H7 (cell line): ENCODE data around the gene PIGN. TPM values are rescaled to one million over a fixed set of nuclear protein-coding genes. Genes with fewer than 3 reads are reported as not detected.

ENCODE experiments used
- DNase-seq: peaks from one replicate; pipeline ENCODE4 v3.0.0; 2012
- H3K27me3 ChIP-seq: 2 replicates; pipeline ENCODE4 v1.6.0; 2011; ENCODE audit warnings: mild to moderate bottlenecking, low read length; ENCODE audit not compliant: control insufficient read depth, insufficient read depth
- H3K36me3 ChIP-seq: replicated peaks from 2 replicates; pipeline ENCODE4 v1.5.1; 2011; ENCODE audit warnings: low read length; ENCODE audit not compliant: control insufficient read depth, insufficient read depth
- H3K4me3 ChIP-seq: 2 replicates; pipeline ENCODE4 v1.5.1; 2011; ENCODE audit warnings: low read depth, mild to moderate bottlenecking, control low read depth, low read length, moderate library complexity; ENCODE audit not compliant: insufficient read depth
- total RNA-seq: library from RNA; depleted of rRNA; stranded (reverse); fragments of >200 nt; shearing (Covaris generic); gene quantifications from 2 replicates; pipeline ENCODE4 v1.2.3, GENCODE V29; 2014

PIGN gene
- total RNA-seq, 1 experiment from 2014 or later: 16.2 TPM

DNA sequence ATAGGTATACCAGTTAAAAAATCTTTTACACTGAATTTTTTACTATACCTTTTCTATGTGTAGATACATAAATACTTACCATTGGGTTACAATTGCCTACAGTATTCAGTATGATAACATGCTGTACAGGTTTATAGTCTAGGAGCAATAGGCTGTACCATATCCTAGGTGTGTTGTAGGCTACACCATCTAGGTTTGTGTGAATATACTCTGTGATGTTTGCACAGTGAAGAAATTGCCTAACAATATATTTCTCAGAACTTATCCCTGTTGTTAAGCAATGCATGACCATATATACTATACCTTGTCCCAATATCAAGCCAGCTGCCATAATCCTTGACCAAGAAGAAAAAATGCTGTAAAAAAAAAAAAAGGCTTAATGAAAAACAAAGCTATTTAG is 114.5 kb downstream of the PIGN start:
- Histone ChIP-seq H3K4me3 (no peak overlapping the region), H3K36me3 (no peaks in the 10 kb centered on the region), H3K27me3 (no peaks in the 10 kb centered on the region)
- no peak for DNase-seq

DNA sequence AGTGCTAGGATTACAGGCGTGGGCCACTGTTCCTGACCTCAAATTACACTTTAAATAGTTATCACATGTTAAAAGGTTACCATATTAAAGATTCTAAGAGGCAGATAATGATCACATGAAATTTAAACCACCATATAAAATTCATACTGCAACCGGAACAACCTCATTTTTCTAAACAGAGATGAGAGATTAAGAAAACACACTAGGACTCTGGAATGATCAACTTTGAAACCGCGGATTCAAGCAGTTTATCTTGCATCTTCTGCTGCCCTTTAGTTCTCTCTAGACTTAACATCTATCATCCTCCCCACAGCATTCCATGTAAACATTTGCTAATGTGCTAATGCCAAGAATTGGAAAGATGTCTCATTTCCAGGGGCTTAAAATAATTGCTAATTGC is 115.8 kb downstream of the PIGN start:
- no peaks in the 10 kb centered on the region for H3K27me3 ChIP-seq
- no peak for DNase-seq
- H3K4me3 ChIP-seq: no peak overlapping the region
- H3K36me3 ChIP-seq: no peaks in the 10 kb centered on the region

DNA sequence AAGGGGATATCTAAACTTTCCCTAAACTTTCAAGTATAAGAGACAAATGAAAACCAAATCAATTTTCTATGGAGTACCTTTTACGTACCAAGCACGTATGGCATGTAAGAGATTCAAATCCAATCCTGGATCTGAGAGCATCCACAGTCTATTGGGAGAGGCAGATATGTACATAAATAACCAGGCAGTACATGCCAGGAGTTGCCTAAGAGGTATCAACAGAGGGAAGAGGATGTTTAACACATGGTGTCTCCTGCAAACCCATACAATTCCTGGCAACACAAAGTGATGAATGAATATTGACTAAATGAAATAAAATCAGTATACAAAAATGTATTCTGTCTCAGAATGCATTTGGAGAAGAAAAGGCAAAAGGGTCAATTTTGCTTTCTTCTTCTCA is 116.6 kb downstream of the PIGN start:
- no peak for DNase-seq
- Histone ChIP-seq H3K36me3 (no peaks in the 10 kb centered on the region), H3K4me3 (no peak overlapping the region), H3K27me3 (no peaks in the 10 kb centered on the region)

DNA sequence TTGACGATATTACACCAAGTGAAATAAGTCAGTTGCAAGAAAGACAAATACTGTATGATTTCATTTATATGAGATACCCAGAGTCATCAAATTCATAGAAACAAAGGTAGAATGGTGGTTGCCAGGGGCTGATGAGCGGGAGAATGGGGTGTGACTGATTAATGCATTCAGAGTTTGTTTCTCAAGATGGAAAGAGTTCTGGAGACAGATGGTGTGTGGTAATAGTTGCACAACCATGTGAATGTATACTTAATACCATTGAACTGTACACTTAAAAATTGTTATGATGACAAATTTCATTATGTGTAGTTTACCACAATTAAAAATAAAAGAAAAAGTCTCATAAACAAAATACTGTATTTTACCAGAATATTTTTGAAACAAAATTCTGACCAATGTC is 117.3 kb downstream of the PIGN start:
- Histone ChIP-seq H3K4me3 (no peak overlapping the region), H3K36me3 (no peaks in the 10 kb centered on the region), H3K27me3 (no peaks in the 10 kb centered on the region)
- no peak for DNase-seq

DNA sequence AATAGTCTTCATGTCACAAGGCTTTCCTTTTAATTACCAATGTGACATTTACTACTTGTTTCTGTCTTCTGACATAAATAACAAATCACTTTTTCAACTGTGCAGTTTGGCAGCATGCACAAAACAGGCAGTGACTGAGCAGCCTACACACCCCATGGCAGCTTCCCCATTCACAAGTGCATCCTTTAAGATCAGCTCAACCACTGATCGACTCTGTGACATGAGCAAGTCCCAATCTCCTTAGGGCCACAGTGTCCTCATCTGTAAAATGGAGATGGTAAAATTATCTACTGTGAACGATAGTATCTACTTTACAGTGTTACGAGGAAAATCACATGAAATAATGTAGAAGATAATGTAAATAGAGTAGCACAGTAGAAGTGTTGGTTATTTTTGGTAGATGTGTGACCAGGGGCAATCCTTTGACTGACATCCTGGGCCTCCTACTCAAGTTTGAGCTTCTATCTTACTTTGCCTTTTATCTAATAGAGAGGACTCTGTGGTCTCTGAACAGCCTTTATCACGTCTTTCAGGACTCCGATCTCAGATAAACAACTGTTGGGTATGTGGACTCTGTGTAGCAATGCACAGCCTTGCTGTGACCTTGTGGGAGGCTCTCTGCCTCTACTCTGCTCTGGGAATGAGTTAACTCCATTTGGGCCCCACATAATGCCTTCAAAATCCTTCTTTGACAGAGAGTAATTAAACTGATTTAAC is 120.6 kb downstream of the PIGN start:
- Histone ChIP-seq H3K4me3 (no peak overlapping the region), H3K36me3 (no peaks in the 10 kb centered on the region), H3K27me3 (no peaks in the 10 kb centered on the region)
- DNase-seq: no peak

DNA sequence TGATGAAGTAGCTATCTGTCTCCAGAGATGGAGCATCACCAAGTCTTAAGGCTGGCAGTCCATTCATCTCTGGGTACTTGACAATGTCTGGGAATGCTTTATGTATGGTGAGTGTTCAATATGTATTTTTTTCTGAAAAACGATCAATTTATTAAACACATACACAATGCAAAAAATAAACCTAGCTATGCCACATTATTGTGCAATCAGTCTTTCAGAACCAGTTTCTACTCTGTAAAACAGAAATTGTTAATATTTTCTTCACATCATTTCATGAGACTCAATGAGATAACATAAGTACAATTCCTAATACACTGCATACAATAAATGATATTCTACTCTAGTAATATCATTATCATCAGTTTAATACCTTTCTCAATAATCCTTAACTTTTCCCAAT is 122.5 kb downstream of the PIGN start:
- Histone ChIP-seq H3K27me3 (no peaks in the 10 kb centered on the region), H3K36me3 (no peaks in the 10 kb centered on the region), H3K4me3 (no peak overlapping the region)
- no peak for DNase-seq

DNA sequence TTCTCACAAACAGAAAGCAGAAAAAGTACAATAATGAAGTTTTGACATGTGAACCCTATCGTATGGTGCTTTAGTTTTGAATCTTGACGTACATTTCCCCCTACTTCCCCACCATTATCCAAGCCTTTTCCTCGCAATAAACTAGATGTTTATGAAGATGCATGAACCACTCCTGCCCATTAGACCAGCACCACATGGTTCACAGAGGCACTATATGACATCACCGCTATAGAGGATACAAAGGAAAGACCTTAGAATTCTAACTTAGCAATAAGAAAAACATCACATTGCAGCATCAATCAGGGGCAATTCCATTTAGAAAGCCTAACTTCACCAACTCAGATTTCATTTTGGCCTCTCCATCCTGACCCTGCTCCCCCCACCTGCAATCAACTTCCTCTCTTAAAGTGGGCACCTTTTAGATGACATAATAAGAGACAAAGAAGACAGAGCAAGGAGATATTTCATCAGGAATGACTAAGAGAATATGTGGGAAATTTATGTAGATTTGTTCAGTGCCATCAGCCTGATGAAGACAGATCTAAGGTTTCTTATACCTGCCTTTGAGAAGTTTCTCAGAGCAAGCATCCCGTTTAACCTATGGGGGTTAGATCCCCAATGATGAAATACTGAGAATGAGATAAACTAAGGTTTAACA is 124.9 kb downstream of the PIGN start:
- Histone ChIP-seq H3K4me3 (no peak overlapping the region), H3K36me3 (no peaks in the 10 kb centered on the region), H3K27me3 (no peaks in the 10 kb centered on the region)
- DNase-seq: no peak

DNA sequence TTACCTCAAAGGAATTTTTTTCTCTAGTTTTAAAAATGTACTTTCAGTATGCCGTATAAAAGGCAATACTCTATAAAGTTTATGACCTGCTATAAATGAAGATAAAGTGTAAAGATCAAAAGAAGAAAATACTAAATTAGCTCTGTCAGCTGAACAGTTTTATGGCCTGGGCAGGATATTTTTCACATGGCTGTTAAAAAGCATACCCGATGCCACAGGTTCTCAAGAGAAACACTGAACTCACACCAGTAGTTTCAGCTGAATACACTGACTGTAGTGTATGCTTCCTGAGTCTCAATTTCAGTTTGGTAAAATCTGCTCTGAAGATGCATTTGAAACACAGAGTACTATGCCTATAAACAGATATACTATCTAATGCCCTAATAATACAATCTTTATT is 126.0 kb downstream of the PIGN start:
- Histone ChIP-seq H3K36me3 (no peaks in the 10 kb centered on the region), H3K27me3 (no peaks in the 10 kb centered on the region), H3K4me3 (no peak overlapping the region)
- no peak for DNase-seq

DNA sequence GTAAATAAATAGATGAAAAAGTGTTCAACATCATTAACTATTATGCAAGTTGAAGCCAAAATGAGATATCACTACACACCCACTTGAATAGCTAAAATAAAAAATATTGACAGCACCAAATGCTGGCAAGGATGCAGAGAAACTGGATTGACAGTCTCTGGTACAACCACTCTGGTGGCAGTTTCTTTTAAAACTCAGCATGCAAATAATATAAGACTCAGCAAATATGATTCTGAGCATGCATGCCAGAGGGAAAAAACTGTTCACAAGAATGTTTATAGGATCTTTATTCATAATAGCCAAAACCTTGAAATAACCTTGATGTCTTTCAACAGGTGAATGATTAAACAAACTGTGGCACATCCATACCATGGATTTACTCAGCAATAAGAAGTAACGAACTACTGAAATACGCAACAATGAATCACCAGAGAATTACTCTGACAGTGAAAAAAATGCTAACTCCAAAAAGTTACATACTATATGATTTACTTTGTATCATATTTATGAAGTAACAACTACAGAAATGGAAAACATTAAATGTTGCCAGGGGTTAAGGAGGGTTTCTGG is 131.8 kb downstream of the PIGN start:
- no peak overlapping the region for H3K4me3 ChIP-seq
- no peaks in the 10 kb centered on the region for H3K36me3 ChIP-seq
- H3K27me3 ChIP-seq: no peaks in the 10 kb centered on the region
- DNase-seq: no peak

DNA sequence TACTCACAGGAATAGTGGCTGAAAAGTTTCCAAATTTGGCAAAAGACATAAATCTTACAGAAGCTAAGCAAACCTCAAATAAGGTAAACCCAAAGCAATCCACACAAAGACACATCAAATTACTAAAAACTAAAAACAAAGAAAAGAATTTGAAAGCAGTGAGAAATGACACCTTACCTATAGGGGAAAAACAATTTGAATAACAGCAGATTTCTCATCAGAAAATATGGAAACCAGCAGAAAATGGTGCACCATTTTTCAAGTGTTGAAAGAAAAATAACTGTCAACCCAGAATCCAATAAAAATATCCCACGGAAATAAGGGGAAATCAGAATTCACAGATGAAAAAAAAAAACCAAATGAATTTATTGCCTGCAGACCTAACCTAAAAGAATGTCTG is 138.6 kb downstream of the PIGN start:
- no peaks in the 10 kb centered on the region for H3K27me3 ChIP-seq
- DNase-seq: no peak
- no peak overlapping the region for H3K4me3 ChIP-seq
- H3K36me3 ChIP-seq: no peaks in the 10 kb centered on the region

DNA sequence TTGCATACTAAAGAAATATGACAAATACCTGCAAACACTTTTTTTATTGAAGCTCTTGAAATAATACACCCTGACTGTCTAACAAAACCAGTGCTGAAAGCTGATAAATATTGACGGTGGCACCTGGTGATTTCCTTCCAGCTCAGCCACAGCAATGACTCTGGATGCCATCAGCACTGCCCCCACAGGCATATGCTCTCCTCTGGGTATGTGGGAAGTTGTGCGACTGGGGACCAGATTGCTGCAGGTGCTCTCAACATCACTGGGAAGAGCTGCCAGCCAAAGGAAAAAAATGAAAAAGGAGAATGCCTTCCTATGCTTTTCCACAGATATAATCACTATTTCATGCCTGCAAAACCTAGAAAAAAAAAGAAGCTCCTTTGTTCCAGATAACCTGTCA is 141.5 kb downstream of the PIGN start:
- Histone ChIP-seq H3K36me3 (no peaks in the 10 kb centered on the region), H3K4me3 (no peak overlapping the region), H3K27me3 (no peaks in the 10 kb centered on the region)
- DNase-seq: no peak

DNA sequence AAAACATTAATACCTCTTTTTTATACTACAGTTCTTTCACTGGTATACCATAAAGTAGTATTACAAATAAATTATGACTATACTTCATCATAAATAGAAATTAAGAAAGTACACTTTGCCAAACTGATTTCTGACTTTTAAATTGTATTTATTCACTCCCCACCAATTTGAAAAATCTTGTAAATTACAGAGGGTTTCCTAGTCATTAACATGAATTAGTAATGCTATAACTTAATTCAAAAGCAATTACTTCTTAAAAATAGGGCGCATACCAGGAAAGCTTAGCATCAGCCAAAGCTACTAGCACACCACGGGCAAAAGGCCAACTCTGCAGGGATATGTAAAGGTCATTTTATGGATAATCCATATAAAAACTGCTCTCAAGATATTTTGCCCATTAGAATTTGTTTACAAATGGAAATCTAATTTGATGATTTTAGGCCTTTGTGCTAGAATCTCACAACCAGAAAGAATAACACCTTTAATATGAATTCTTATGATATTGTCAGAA is 142.3 kb downstream of the PIGN start:
- no peak for DNase-seq
- Histone ChIP-seq H3K27me3 (no peaks in the 10 kb centered on the region), H3K36me3 (no peaks in the 10 kb centered on the region), H3K4me3 (no peak overlapping the region)

DNA sequence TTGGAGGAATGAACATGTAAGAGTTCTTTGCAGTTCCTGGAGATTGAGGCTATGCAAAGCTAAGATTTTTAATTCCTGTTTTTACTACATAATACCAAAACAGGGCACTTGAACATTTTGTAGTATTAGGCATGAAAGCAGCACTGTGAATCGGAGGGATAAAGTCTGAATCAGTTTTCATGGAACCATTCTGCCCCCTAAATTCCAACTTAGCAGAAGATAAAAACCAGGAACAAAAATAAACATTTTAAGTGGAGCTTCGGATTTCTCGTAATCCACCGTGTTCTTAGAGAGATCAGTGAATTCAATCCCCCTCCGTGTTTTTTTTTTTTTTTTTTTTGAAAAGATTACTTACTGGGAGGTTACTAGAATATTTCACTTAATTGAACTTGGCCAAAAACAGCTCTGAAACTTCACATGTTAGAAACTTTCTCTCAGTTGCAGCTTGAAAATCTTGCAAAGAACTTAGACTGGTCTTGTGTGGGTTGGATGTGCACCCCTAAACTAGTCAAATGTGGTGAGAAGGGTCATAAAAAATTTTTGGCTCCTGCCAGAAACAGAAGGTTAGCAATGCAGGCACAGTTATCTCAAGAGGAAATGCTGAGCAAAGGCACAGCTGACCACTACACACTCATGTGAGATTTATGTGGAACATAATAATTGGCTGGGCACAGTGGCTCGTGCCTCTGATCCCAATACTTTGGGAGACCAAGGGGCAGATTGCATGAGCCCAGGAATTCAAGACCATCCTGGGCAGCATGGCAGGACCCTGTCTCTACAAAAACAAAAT is 148.7 kb downstream of the PIGN start:
- DNase-seq: no peak
- Histone ChIP-seq H3K36me3 (no peaks in the 10 kb centered on the region), H3K4me3 (no peak overlapping the region), H3K27me3 (no peaks in the 10 kb centered on the region)

DNA sequence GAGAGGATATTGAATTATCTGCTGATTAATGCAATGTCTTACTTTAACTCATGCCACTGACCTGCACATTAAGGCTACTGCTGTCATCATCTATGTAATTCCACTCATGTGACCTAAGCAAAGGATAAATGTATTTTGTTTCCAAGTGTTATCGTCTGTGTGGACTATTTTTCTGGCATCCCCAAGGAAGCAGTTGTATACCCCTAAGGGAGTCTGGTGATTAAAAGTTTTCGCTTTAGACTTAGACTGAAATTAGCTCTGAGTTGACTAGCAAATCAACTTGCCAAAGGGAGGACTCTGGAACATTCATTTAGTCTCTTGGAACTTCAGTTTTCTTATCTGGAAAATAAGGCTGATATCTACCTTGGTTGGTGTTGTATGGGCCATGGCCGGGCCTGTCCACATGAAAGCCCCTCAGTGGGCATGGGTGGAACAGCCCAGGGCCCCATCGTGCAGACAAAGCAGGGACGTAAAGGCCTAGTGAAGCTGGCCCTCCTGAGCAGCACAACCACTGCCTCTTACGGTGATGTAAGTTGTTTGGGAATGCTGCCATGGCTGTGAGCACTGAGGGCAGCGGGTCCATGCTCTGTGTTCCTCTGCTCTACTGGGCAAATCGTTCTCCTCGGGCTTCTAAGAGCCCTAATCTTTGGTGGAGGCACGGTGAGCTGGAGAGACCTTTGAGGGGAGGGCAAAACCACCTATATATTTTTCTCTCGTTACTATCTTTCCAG is 149.7 kb downstream of the PIGN start:
- Histone ChIP-seq H3K36me3 (no peaks in the 10 kb centered on the region), H3K4me3 (no peak overlapping the region), H3K27me3 (no peaks in the 10 kb centered on the region)
- no peak for DNase-seq
